ENCODE measurements around the gene SLC39A7.

Gene SLC39A7

GRCh38 chr6:33208091-33208967, 7.7 kb downstream of the SLC39A7 start, which contains the start of gene RING1:
RING1 (plus strand) TSS chr6:33208500; CDS start chr6:33208823, 323 bp downstream.
- Histone ChIP-seq H3K4me1 (ENCODE audit: control insufficient read depth, low read depth, low read length) (peaks cover 4% of the 10 kb centered on the region), H3K56ac (ENCODE audit: low read length) (peak within 1 kb of the TSS; percentile 96)

GRCh38 chr6:33209856-33210255, 9.2 kb downstream of the SLC39A7 start:
- Histone ChIP-seq H3K23ac (ENCODE audit: low read length) (no peak overlapping the region), H3K79me1 (ENCODE audit: low read length) (peaks cover 4% of the 10 kb centered on the region), H3K9ac (ENCODE audit: low read length) (no peak overlapping the region), H2AK5ac (ENCODE audit: low read length) (no peak overlapping the region), H3K27ac (ENCODE audit: low read depth, low read length) (no peak overlapping the region), H2BK5ac (ENCODE audit: low read length) (no peak overlapping the region), H3K4me2 (ENCODE audit: low read length) (no peak overlapping the region), H3K36me3 (ENCODE audit: control insufficient read depth, insufficient read depth, low read length) (no peaks in the 10 kb centered on the region), H3K4ac (ENCODE audit: low read depth, low read length) (no peak overlapping the region), H3K56ac (ENCODE audit: low read length) (no peak overlapping the region), H3K27me3 (ENCODE audit: insufficient read depth, low read length, poor library complexity) (no peaks in the 10 kb centered on the region), H3K4me1 (ENCODE audit: control insufficient read depth, low read depth, low read length) (peaks cover 4% of the 10 kb centered on the region), H3K18ac (ENCODE audit: low read length) (no peak overlapping the region), H4K5ac (ENCODE audit: low read length) (no peak overlapping the region), H3K4me3 (ENCODE audit: low read length) (no peak overlapping the region), H4K8ac (ENCODE audit: low read depth, low read length) (no peak overlapping the region), H2BK15ac (replicated peaks; ENCODE audit: low read depth) (no peak overlapping the region), H2BK120ac (ENCODE audit: low read depth, low read length) (no peak overlapping the region), H3K79me2 (ENCODE audit: control insufficient read depth, insufficient read depth, low read length) (no peaks in the 10 kb centered on the region)
- DNase-seq: no peak
- WGBS (ENCODE audit: extremely low coverage, insufficient coverage, low lambda C conversion rate): no CpG with 5 or more reads among the region's 10 CpGs

More at GRCh38 chr6:33208091-33208967, 7.7 kb downstream of the SLC39A7 start, which contains the start of gene RING1:
- Histone ChIP-seq H2BK5ac (ENCODE audit: low read length) (no peak within 1 kb of the TSS), H2BK15ac (replicated peaks; ENCODE audit: low read depth) (no peak within 1 kb of the TSS), H3K27me3 (ENCODE audit: insufficient read depth, low read length, poor library complexity) (no peaks in the 10 kb centered on the region), H4K8ac (ENCODE audit: low read depth, low read length) (peak within 1 kb of the TSS; percentile 3), H3K4me3 (ENCODE audit: low read length) (peak within 1 kb of the TSS; percentile 81), H3K23ac (ENCODE audit: low read length) (no peak within 1 kb of the TSS), H2BK120ac (ENCODE audit: low read depth, low read length) (no peak within 1 kb of the TSS), H3K79me2 (ENCODE audit: control insufficient read depth, insufficient read depth, low read length) (no peaks in the 10 kb centered on the region), H3K36me3 (ENCODE audit: control insufficient read depth, insufficient read depth, low read length) (peaks cover 3% of the 10 kb centered on the region), H3K18ac (ENCODE audit: low read length) (peak within 1 kb of the TSS; percentile 84), H2AK5ac (ENCODE audit: low read length) (no peak within 1 kb of the TSS), H3K4me2 (ENCODE audit: low read length) (peak within 1 kb of the TSS; percentile 99), H3K79me1 (ENCODE audit: low read length) (peaks cover 4% of the 10 kb centered on the region), H4K5ac (ENCODE audit: low read length) (no peak within 1 kb of the TSS), H3K9ac (ENCODE audit: low read length) (peak within 1 kb of the TSS; percentile 86), H3K4ac (ENCODE audit: low read depth, low read length) (peak within 1 kb of the TSS; percentile 66), H3K27ac (ENCODE audit: low read depth, low read length) (peak within 1 kb of the TSS; percentile 74)
- peak; percentile 86 for DNase-seq
- no CpG with 5 or more reads among the region's 86 CpGs for WGBS (ENCODE audit: extremely low coverage, insufficient coverage, low lambda C conversion rate)

- no CpG with 5 or more reads among the region's 17 CpGs for WGBS (ENCODE audit: extremely low coverage, insufficient coverage, low lambda C conversion rate)
- Histone ChIP-seq H3K27me3 (ENCODE audit: insufficient read depth, low read length, poor library complexity) (no peaks in the 10 kb centered on the region), H4K8ac (ENCODE audit: low read depth, low read length) (no peak overlapping the region), H3K79me2 (ENCODE audit: control insufficient read depth, insufficient read depth, low read length) (no peaks in the 10 kb centered on the region), H2BK120ac (ENCODE audit: low read depth, low read length) (no peak overlapping the region), H3K9ac (ENCODE audit: low read length) (no peak overlapping the region), H3K27ac (ENCODE audit: low read depth, low read length) (no peak overlapping the region), H3K56ac (ENCODE audit: low read length) (no peak overlapping the region), H3K79me1 (ENCODE audit: low read length) (peaks cover 4% of the 10 kb centered on the region), H3K4me3 (ENCODE audit: low read length) (no peak overlapping the region), H2AK5ac (ENCODE audit: low read length) (no peak overlapping the region), H3K23ac (ENCODE audit: low read length) (no peak overlapping the region), H3K18ac (ENCODE audit: low read length) (no peak overlapping the region), H3K4ac (ENCODE audit: low read depth, low read length) (no peak overlapping the region), H3K4me1 (ENCODE audit: control insufficient read depth, low read depth, low read length) (peaks cover 2% of the 10 kb centered on the region), H4K5ac (ENCODE audit: low read length) (no peak overlapping the region), H2BK5ac (ENCODE audit: low read length) (no peak overlapping the region), H2BK15ac (replicated peaks; ENCODE audit: low read depth) (no peak overlapping the region), H3K4me2 (ENCODE audit: low read length) (no peak overlapping the region), H3K36me3 (ENCODE audit: control insufficient read depth, insufficient read depth, low read length) (no peaks in the 10 kb centered on the region)
- no peak for DNase-seq
Measured at GRCh38 chr6:33211136-33211535, 10.5 kb downstream of the SLC39A7 start.

GRCh38 chr6:33211666-33212422, 11.2 kb downstream of the SLC39A7 start:
- no peak overlapping the region for H2BK120ac ChIP-seq (ENCODE audit: low read depth, low read length)
- no peak overlapping the region for H3K9ac ChIP-seq (ENCODE audit: low read length)
- H3K56ac ChIP-seq (ENCODE audit: low read length): no peak overlapping the region
- H3K18ac ChIP-seq (ENCODE audit: low read length): no peak overlapping the region
- no peaks in the 10 kb centered on the region for H3K36me3 ChIP-seq (ENCODE audit: control insufficient read depth, insufficient read depth, low read length)
- H3K23ac ChIP-seq (ENCODE audit: low read length): no peak overlapping the region
- no peak overlapping the region for H2BK15ac ChIP-seq (replicated peaks; ENCODE audit: low read depth)
- no peak overlapping the region for H2AK5ac ChIP-seq (ENCODE audit: low read length)
- peaks cover 2% of the 10 kb centered on the region for H3K4me1 ChIP-seq (ENCODE audit: control insufficient read depth, low read depth, low read length)
- H3K4me3 ChIP-seq (ENCODE audit: low read length): no peak overlapping the region
- no peak overlapping the region for H4K5ac ChIP-seq (ENCODE audit: low read length)
- no peak overlapping the region for H3K4ac ChIP-seq (ENCODE audit: low read depth, low read length)
- H3K4me2 ChIP-seq (ENCODE audit: low read length): no peak overlapping the region
- H3K27ac ChIP-seq (ENCODE audit: low read depth, low read length): no peak overlapping the region
- no peak overlapping the region for H2BK5ac ChIP-seq (ENCODE audit: low read length)
- DNase-seq: peak; percentile 56
- no peaks in the 10 kb centered on the region for H3K27me3 ChIP-seq (ENCODE audit: insufficient read depth, low read length, poor library complexity)
- WGBS (ENCODE audit: extremely low coverage, insufficient coverage, low lambda C conversion rate): no CpG with 5 or more reads among the region's 18 CpGs
- H3K79me2 ChIP-seq (ENCODE audit: control insufficient read depth, insufficient read depth, low read length): no peaks in the 10 kb centered on the region
- peaks cover 4% of the 10 kb centered on the region for H3K79me1 ChIP-seq (ENCODE audit: low read length)
- no peak overlapping the region for H4K8ac ChIP-seq (ENCODE audit: low read depth, low read length)

DNA sequence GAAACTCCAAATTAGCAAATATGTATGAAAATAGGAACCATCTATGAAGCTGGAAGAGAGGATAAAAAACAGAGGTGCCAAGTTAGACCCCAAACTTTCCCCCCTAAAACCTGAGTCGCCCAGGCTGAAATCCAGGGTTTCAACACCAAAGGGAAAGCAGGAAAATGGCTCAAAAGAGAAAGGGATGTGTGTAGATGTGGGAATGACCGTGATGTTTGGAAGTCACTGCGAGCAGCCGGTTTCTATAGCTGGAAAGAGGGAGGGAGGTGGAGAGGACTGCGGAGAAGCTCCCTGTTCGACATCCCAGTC, 12.1 kb downstream of the SLC39A7 start:
- Histone ChIP-seq H2AK5ac (ENCODE audit: low read length) (no peak overlapping the region), H3K27me3 (ENCODE audit: insufficient read depth, low read length, poor library complexity) (no peaks in the 10 kb centered on the region), H3K4me2 (ENCODE audit: low read length) (peak overlapping the region; percentile 98), H3K79me2 (ENCODE audit: control insufficient read depth, insufficient read depth, low read length) (no peaks in the 10 kb centered on the region), H2BK5ac (ENCODE audit: low read length) (no peak overlapping the region), H2BK120ac (ENCODE audit: low read depth, low read length) (no peak overlapping the region), H2BK15ac (replicated peaks; ENCODE audit: low read depth) (no peak overlapping the region), H3K23ac (ENCODE audit: low read length) (no peak overlapping the region), H3K4me3 (ENCODE audit: low read length) (peak overlapping the region; percentile 56), H4K5ac (ENCODE audit: low read length) (no peak overlapping the region), H4K8ac (ENCODE audit: low read depth, low read length) (no peak overlapping the region), H3K4ac (ENCODE audit: low read depth, low read length) (no peak overlapping the region), H3K56ac (ENCODE audit: low read length) (peak overlapping the region; percentile 85), H3K27ac (ENCODE audit: low read depth, low read length) (no peak overlapping the region), H3K79me1 (ENCODE audit: low read length) (peaks cover 4% of the 10 kb centered on the region), H3K4me1 (ENCODE audit: control insufficient read depth, low read depth, low read length) (peaks cover 2% of the 10 kb centered on the region), H3K36me3 (ENCODE audit: control insufficient read depth, insufficient read depth, low read length) (no peaks in the 10 kb centered on the region), H3K9ac (ENCODE audit: low read length) (peak overlapping the region; percentile 74), H3K18ac (ENCODE audit: low read length) (no peak overlapping the region)
- no peak for DNase-seq
- no CpG with 5 or more reads among the region's 6 CpGs for WGBS (ENCODE audit: extremely low coverage, insufficient coverage, low lambda C conversion rate)
